Activated CD4-positive, CD25-positive, alpha-beta regulatory T cell treated with anti-CD3 and anti-CD28 coated beads, Interleukin-2, amount 50 U/mL, for 72 hours (primary cell): ENCODE measurements around the gene CDKN2A.

Experiments used
- DNase-seq: peaks from one replicate; pipeline ENCODE4 v3.0.0; 2021

Gene CDKN2A

GRCh38 chr9:22005702-22006606 is 11.8 kb upstream of the CDKN2A start:
- DNase-seq = no peak

DNA sequence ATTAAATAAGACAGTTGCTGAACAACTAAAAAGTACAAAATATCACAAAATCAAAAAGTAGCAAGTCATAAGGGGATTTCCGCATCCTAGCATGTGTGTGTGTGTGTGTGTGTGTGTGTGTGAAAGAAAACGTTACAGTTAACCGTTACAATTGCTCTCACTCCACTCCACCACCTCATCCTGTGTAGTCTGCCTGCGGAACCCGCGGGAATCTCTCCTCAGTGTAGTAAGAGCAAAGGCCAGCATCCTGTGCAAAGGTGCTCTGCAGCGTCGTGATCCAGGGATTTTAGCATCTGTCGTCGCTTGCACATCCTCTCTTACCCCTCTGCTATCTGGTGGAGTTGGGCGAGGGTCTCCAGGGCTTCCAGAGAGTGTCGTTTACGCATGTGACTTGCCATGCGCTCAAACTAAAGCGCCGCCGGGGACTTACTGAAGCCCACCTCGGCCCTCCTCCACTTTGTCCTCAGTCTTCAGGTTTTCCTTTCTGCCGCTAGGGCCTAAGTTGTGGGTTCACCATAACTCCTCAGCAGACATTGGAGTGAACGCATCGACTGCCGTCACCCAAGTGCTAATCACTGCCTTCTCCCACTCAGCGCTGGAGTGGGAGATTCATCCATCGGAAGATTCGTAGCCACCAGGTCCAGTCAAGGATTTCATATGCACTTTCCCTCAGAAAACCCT is 11.0 kb upstream of the CDKN2A start:
- no peak for DNase-seq

DNA sequence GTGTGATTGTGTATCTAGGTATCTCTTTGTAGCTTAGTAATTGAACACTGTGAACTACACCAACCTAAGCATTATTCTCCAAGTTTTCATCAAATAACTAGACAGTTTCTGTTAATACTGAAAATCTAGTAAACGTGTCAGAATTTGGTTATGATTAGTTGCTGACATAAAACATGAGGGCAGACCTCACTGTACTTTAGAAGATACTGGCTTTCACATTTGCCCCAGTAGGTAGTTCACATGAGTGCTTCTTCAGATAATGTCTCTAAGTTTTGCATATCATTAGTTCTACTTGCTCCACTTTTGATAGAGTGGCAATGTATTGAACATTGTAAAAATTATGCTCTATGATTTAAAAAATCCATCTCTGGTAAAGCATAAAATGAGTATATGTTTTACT is 7.8 kb upstream of the CDKN2A start:
- no peak for DNase-seq

- DNase-seq = no peak
Observed at GRCh38 chr9:21998026-21998425, 3.8 kb upstream of the CDKN2A start.

DNA sequence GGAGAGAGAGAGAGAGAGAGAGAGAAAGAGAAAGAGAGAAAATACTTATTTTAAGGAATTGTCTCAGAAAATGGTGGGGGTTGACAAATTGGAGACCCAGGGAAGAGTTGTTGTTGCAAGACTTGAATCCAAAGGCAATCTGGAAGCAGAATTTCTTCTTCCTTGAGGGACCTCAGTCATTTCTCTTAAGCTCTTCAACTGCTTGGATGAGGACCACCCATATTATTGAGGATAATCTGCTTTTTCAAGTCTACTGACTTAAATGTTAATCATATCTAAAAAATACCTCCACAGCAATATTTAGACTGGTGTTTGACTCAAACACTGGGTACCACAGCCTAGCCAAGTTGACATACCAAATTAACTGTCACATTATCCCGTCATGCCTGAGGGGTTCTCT is 3.3 kb upstream of the CDKN2A start:
- DNase-seq = no peak

DNA sequence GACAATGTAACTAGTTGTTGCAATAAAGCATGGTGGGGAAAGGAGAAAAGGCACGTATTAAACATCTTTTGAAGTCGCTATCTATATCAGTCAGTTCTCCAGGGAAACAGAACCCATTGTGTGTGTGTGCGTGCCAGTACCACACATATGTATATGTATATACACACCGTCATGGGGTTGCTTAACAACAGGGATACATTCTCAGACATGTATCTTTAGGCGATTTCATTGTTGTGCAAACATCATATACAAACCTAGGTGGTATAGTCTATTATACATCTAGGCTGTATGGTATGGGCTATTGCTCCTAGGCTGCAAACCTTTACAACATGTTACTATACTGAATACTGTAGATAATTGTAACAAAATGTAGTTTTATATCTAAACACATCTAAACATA is 2.7 kb upstream of the CDKN2A start:
- no peak for DNase-seq

- no peak for DNase-seq
Observed at GRCh38 chr9:21996438-21996837, 2.2 kb upstream of the CDKN2A start.

DNA sequence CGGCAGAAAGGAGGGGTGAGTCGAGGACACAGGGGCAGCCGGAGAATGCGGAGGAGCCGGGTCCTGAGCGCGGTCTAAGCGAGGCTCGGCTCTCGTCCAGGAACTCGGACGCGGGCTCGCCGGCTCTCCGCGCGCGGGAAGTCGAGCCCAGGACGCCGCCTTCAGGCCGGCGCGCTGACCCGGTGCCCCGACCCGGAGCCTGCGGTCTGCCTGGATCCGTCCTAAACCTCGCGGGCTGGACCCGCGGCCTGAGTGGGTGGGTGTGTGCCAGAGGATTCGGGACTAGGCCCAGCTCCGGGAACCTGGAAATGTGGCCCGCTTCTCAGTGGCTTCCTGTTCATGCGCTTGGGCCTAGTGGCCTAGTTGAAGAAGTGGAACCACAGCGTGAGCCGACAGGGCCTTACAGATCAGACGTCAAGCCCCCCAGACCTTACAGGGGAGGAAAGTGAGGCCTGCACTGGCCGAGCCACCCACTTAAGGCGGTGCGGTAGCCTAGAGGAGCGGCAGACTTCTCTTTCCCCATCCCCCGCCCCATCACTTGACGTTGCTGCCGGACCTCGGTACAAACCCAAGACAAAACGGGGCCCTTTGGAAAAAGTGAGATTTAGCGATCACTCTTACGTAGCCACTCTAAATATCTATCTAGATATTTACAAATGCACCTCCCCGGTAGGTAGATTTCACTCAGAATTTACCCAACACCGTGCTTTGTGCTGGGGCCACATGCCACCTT is 1.6 kb upstream of the CDKN2A start:
- DNase-seq = no peak

GRCh38 chr9:21995006-21995665 is 944 bp upstream of the CDKN2A start:
- DNase-seq = peak; percentile 77

DNA sequence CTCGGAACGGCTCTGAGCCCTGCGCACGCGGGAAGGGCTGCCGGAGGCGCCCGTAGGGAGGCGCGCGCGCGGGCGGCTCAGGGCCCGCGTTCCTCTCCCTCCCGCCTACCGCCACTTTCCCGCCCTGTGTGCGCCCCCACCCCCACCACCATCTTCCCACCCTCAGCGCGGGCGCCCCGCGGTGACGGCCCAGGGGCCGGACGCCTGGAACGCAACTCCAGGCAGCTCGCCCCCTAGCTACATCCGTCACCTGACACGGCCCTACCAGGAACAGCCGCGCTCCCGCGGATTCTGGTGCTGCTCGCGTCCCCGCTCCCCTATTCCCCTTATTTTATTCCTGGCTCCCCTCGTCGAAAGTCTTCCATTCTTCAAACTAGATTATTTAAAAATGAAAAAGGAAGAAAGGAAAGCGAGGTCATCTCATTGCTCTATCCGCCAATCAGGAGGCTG is 389 bp upstream of the CDKN2A start, which contains the start of gene CDKN2B-AS1:
CDKN2B-AS1 (plus strand) TSS at position 236 of the 450 bp plus-strand sequence.
- peak; percentile 52 for DNase-seq

GRCh38 chr9:21993007-21993406 is 1.2 kb downstream of the CDKN2A start:
- no peak for DNase-seq

DNA sequence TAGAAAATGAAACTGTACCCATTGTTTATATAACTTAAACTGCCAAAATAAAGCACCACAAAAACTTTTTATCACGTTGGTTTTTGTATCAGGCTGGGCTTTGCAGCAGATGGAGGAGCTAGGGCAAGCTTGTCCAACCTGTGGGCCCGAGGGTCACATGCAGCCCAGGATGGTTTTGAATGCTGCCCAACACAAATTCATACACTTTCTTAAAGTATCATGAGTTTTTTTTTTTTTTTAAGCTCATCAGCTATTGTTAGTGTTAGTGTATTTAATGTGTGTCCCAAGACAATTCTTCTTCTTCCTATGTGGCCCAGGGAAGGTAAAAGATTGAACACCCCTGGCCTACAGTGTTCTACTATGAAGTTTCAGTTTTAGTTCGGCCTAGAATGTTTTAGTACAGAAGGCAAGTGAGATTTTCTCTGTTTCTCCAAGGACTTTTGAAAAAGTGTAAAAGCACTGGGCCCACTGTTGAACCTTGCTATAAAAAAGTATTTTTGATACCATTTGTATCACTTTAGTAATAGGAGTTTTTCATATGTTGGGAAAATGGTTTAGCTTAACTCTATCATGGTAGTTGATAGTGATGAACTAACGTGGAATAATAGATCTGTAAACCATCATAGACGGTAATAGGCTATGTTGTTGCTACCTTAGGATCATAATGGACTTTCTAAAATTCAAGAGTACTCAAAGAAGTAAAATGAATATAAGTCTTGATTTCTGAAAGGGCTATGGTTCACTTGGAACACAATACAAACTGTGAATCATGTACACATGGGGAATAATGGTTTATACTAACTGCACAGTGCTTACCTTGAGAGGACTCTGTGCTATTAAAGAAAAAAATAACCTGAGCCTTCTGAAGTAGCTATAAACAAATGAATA is 2.9 kb downstream of the CDKN2A start:
- DNase-seq = no peak

DNA sequence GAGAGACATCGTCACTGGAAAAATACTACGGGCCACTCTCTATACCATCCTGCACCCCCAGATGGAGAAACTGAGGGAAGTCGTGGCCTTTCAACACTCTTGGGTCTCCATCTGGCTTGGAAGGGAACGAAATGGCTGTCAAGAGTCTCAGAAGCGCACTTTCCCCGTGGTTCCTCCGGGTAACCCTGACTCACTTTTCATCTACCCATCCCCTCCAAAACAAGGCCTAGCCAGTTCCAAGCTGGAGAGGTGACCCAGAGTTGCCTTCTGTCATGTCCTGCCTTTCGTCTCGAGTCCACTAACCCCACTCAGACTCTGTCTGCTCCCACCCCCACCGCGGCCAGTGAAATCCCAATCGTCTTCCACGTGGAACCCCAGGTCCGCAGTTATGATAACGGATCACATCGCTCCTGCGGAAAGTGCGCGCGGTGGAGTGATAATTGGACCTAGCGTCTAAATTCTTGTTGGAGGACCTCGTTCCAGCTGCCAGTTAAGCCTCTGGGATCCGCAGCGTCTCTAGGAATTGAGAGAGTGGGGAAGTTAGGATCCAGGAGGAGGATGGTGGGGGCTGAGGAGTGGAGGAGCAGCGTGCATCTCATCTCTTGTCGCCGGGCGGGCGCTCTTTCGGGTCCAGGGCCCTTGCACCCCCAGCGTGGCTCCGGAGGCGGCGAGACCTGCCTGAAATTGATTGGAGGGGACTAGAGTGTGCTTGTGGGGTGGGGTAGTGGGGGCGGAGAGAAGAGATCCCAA is 4.6 kb downstream of the CDKN2A start:
- DNase-seq = no peak

GRCh38 chr9:21988056-21988990 is 5.9 kb downstream of the CDKN2A start:
- no peak for DNase-seq

DNA sequence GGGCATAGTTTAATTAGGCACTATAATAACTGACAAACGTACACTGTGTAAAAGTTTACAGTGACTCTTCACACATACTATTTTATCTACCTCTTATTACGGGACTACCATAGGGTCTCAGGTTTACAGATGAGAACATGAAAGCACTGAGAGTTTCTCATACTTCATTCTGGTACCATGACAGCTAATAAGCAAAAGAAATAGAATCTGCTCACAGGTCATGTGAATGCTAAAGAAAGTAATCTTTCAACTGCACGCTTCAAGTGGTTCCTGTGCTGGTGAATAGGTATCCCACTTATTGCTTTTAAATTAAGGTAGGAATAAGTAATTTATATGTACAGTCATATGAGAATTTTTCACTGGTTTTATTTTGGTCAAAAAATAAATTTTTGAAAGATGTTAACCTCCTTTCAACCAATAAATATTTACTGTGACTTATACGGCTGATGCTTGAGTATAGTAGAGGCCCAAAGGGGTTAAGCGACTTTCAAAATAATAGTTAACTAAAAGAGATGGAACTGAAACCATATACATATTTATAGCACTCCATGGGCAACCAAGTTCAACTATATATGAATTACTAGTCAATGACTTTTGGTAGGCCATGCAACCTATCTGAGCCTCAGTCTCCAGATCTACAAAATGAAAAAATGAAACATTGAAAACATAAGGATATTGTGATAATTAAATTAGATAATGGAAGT is 8.1 kb downstream of the CDKN2A start:
- DNase-seq = no peak

DNA sequence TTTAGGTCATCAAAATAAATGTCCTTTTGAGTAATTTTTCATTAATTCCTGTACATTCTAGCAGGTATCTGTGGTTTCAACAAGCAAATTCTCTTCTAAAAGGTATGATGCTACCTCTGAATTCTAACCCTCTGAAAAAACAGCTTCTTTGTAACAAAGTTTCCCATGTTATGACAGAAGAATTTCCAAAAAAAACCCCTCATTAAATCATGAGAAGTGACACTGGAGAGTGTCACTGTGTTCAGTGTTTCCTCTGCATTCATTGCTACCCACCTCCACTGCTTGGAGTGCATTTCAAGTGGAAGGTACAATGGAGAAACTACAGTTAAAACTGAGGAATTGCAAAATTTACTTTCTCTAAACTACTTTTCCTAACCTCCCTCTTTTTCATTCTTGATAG is 10.1 kb downstream of the CDKN2A start:
- DNase-seq = no peak

DNA sequence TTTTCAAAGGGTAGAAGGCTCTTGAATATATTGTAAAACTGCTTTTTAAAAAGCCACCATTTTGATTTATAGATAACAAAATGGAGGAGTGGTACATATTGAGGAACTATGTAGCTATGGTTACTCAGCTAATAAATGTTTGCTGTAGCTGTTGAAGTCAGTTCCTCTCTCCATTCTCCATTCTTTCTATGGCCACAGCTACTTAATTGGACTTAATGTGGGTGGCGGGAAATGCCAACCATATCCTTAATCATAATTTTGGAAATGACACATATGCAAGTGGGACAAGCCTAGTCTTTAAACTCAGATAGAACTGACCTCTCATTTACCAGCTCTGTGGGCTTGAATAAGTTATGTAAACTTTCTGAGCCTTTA is 10.6 kb downstream of the CDKN2A start:
- no peak for DNase-seq

GRCh38 chr9:21982861-21983560 is 11.2 kb downstream of the CDKN2A start:
- DNase-seq = no peak

DNA sequence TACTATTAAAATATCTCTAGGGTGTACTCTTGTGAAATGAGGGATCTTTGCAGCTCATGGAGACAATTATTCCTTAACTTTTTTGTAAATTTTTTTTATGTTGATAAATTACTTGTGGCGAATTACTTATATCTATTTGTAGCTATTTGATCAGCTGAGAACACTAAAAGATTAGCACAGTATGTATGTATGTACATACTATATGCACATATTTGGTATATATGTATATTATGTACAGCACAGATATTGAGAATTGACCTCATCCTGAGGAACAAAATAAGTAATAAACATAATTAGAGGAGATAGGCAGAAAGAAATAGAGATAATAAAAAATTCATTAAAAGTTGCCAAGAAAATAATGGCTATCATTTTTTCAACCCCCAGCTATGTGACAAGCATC is 11.8 kb downstream of the CDKN2A start:
- DNase-seq = no peak
